ENCODE data around the gene PALLD. TPM values are rescaled to one million over a fixed set of nuclear protein-coding genes. Genes with fewer than 3 reads are reported as not detected.

The PALLD gene
- total RNA-seq, 3 donors from 2014 or later: 112 to 663 (median 150) TPM

GRCh38 chr4:168658751-168659150 is 161.9 kb downstream of the PALLD start:
- no peaks in the 10 kb centered on the region for H3K9me3 ChIP-seq
- intact Hi-C loops (cut with DNase I, micrococcal nuclease): no loop called here
- no peak for TF ChIP-seq CTCF (IDR thresholded peaks at IDR 0.05)
- DNase-seq (no peak), ATAC-seq (no peak)
- H3K4me3 ChIP-seq: no peak overlapping the region
- no peaks in the 10 kb centered on the region for H3K36me3 ChIP-seq (ENCODE audit: low read depth)
- H3K4me1 ChIP-seq (ENCODE audit: low read depth): peaks cover 23% of the 10 kb centered on the region

GRCh38 chr4:168659741-168660465 is 163.1 kb downstream of the PALLD start:
- Histone ChIP-seq H3K4me1 (ENCODE audit: low read depth) (peaks cover 31% of the 10 kb centered on the region), H3K36me3 (ENCODE audit: low read depth) (no peaks in the 10 kb centered on the region), H3K4me3 (no peak overlapping the region), H3K9me3 (no peaks in the 10 kb centered on the region)
- DNase-seq (no peak), ATAC-seq (no peak)
- no peak for TF ChIP-seq CTCF (IDR thresholded peaks at IDR 0.05)
- intact Hi-C loops (cut with DNase I, micrococcal nuclease): no loop called here

- H3K4me1 ChIP-seq (ENCODE audit: low read depth): peaks cover 34% of the 10 kb centered on the region
- DNase-seq (no peak), ATAC-seq (peak; percentile 84)
- no peaks in the 10 kb centered on the region for H3K36me3 ChIP-seq (ENCODE audit: low read depth)
- no peak for TF ChIP-seq CTCF (IDR thresholded peaks at IDR 0.05)
- H3K9me3 ChIP-seq: no peaks in the 10 kb centered on the region
- intact Hi-C loops (cut with DNase I, micrococcal nuclease): no loop called here
- no peak overlapping the region for H3K4me3 ChIP-seq
These were observed 165.6 kb downstream of the PALLD start for GRCh38 chr4:168662297-168662984.

GRCh38 chr4:168664242-168664891 is 167.5 kb downstream of the PALLD start:
- Histone ChIP-seq H3K4me1 (ENCODE audit: low read depth) (peaks cover 34% of the 10 kb centered on the region), H3K4me3 (no peak overlapping the region), H3K36me3 (ENCODE audit: low read depth) (no peaks in the 10 kb centered on the region), H3K9me3 (no peaks in the 10 kb centered on the region)
- DNase-seq (no peak), ATAC-seq (peak; percentile 83)
- intact Hi-C loops (cut with DNase I, micrococcal nuclease): no loop called here
- TF ChIP-seq CTCF (IDR thresholded peaks at IDR 0.05): no peak

- ATAC-seq (no peak), DNase-seq (no peak)
- H3K4me3 ChIP-seq: no peak overlapping the region
- intact Hi-C loops (cut with DNase I, micrococcal nuclease): no loop called here
- H3K9me3 ChIP-seq: no peaks in the 10 kb centered on the region
- peaks cover 31% of the 10 kb centered on the region for H3K4me1 ChIP-seq (ENCODE audit: low read depth)
- H3K36me3 ChIP-seq (ENCODE audit: low read depth): no peaks in the 10 kb centered on the region
- no peak for TF ChIP-seq CTCF (IDR thresholded peaks at IDR 0.05)
These were observed 169.7 kb downstream of the PALLD start for GRCh38 chr4:168666531-168666930.

Measured in mucosa of descending colon (tissue), 3 donors.